HG02943 (cell line): ENCODE data around the gene DMBX1.

Experiments used
- ATAC-seq: cut with Tn5 transposase; IDR thresholded peaks from one replicate; pipeline ENCODE4 v1.9.1; 2021; ENCODE audit warnings: mild to moderate bottlenecking, low read depth, moderate library complexity; ENCODE audit not compliant: unreplicated experiment

Gene DMBX1

GRCh38 chr1:46480959-46481646 lies 8.5 kb upstream of the DMBX1 start:
- no peak for ATAC-seq

- ATAC-seq: no peak
These were observed 7.7 kb upstream of the DMBX1 start for GRCh38 chr1:46481961-46482360.

GRCh38 chr1:46483589-46483988 lies 6.0 kb upstream of the DMBX1 start:
- ATAC-seq: no peak

- no peak for ATAC-seq
These were observed 4.7 kb upstream of the DMBX1 start for GRCh38 chr1:46484783-46485490.

GRCh38 chr1:46485564-46486431 lies 3.8 kb upstream of the DMBX1 start:
- ATAC-seq: no peak

DNA sequence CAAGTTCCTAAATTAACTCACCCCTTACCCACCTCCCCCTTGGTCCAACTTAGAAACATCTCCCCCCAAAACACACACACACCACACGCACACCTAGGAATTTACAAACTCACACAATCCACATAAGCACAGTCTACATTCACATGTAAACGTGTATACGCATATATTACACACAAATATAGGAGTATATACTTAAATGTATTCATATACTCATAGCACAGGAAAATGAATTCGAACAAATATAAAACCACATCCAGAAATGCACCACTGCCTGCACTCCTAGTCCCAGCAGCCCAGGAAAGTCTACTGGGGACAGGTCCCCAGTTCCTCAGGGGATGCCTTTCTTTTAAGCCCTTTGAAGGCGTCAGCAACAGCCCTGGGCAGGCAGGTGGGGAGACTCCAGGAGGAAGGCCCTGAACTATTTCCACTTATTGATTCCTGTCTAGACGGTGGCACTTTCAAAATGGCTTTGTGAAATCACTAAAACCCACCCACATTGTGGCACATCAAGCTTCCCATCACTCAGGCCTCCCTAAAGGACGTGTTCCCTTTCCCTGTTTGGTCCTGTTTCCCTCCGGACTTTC lies 3.1 kb upstream of the DMBX1 start:
- ATAC-seq: no peak

DNA sequence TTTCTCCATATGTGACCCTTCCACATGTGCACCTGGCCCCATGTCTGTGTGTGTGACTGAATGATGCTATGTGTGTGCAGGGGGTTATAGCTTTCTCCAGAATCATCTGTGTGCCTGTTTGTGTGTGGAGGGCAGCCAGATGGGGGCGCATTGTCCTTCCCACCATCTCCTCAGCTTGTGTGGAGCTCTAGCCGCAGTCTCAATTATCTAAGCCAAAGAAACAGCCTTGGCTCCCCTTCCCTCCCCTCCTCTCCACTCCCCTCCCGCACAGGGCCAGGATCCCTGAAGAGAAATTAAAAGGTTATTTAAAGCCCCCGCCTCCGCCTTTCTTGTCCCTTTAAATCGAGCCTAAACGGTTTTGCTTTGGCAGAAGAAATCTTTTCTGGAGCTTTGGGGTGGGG lies 1.8 kb upstream of the DMBX1 start:
- ATAC-seq: no peak

DNA sequence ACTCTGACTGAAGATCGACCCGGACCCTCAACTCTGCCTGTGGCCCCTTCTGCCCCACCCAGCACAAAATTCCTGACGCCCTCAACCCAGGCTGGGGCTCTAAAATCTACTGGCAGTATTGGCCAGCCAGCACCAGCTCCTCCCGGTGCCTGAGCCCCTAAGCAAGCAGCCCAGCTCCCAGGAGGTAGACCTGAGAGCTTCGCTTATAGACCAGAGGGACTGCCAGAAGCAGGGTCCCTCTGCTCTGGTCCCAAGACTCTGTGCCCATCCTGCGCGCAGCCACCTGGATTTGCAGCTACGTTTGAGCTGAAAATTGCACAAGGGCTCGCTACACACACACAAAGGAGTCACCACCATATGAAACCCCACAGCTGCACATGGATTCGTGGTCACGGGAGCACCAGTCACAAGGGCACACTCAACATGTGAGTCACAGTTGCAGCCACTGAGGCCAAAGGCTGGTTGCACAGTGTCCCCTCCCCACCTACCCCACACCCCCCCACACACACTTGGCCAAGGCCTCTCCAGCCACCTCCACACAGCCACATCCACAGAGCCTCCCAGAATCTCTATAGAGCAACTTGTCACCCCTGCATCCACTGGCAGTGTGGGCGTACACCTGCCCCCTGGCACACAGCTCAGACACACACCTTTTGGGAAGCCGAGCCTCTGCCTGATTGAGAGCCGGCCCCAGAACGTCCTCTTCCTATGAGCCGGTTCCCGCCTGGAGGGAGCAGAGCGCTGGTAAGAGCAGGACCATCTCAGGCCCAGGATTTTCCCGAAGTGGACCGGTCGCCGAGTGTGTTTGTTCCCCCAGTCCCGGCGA lies 1.1 kb upstream of the DMBX1 start:
- no peak for ATAC-seq

- ATAC-seq: no peak
These were observed 433 bp upstream of the DMBX1 start for GRCh38 chr1:46489169-46489637.

- ATAC-seq: no peak
These were observed 695 bp downstream of the DMBX1 start for GRCh38 chr1:46490406-46490655.

DNA sequence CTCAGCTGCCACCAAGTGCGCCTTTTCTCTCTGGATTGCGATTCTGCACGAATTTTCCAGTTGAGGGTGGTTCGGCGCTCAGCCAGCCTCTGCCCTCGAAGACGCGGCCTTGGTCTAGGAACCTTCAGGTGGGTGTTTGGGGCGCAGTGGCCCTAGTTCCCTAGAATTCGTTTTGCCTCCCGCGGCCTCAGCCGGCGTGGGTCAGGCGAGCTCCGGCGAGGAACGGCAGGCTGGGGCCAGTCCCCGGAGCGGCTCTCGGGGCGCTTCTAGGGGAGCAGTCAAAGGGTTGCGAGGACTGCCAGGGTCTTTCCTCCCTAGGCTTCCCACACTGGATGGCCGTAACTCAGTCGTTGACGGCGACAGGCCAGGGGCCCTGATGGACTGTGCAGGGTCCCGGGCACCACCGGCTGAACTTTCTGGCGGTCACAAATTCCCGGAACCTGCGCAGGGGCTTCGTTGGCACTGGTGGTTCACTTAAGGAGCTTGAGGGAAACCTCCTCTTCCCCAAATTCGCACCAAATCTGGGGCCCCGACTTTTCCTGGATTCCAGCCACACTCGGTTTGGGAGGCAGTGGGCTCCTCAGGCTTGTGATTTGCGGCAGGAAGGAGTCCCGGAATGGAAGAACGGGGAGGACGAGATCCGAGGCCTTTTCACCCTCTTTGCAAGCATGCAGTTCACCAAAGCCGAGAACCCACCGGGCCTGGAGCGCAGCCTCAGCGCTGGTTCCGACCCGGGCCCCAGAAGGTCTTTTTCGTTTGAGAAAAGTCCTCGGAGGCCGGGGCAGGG lies 1.2 kb downstream of the DMBX1 start:
- ATAC-seq: no peak

GRCh38 chr1:46491443-46492268 lies 2.0 kb downstream of the DMBX1 start:
- ATAC-seq: no peak

DNA sequence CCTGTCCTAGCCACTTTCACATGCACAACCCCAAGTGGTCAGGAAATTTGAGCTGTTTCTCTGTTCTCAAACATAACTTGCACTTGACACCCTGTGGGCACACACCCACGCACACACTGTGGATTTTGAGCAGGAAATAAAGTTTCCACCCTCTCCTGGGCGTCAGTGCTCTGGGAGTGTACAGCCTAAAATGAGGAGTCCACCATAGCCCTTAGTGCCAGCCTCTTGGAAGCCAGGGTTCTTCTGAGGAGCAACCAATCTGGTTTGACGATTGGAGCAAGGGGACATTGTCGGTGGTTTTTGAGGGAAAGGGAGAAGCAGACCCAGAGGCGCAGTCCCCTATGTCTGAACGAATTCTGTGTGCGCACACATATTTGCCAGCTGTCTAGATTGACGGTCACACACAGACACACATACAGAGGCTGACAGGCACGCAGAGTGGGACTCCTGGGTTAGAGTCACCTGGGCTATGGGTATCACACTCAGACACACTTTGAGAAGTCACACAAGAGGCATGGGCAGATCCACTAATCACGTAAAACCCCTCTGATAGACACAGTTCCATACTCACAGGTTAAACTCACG lies 2.7 kb downstream of the DMBX1 start:
- no peak for ATAC-seq

- no peak for ATAC-seq
These were observed 3.2 kb downstream of the DMBX1 start for GRCh38 chr1:46492871-46493270.

- ATAC-seq: no peak
These were observed 3.8 kb downstream of the DMBX1 start for GRCh38 chr1:46493316-46494032.

- no peak for ATAC-seq
These were observed 5.3 kb downstream of the DMBX1 start for GRCh38 chr1:46494910-46495309.

DNA sequence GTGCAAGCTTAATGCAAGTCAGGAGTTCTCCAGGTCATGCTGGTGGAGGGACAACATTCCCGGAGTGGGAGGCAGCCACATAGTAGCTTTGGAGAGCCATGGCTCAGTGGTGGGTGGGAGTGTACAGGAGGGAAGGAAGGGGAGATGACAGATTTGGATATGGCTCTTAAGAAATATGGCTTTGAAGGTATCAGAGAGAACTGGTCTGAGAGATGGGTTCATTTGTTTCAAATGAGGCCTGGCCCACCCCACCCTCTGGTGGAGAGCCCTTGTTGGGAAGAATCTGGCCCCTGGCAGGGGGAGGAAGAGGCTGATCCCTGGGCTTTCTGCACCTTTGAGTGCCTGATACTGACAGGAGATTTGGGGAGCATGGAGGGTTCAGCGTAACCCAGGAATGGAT lies 6.1 kb downstream of the DMBX1 start:
- no peak for ATAC-seq

DNA sequence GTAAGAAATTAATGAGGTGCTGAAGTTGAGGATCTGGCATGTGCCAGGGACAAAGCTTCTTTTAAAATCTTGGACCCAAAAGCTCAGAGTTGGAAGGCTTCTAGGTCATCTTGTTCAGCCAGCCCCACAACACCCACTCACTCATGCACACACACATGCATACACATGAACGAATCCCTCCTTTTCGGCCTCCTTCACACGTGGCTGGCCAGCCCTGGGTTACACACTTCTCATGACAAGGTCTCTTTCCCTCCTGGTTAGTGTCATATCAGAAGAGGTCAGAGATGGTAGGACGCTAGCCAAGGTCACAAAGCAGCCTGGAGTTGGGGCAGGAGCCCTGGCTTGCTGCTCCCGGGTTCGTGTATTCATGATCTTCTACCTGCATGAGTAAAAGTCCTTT lies 6.9 kb downstream of the DMBX1 start:
- no peak for ATAC-seq
